ENCODE results near the gene DGKQ. TPM values are rescaled to one million over a fixed set of nuclear protein-coding genes. Genes with fewer than 3 reads are reported as not detected.
"Not testable (repeated sequence)": the region's sequence is repeated elsewhere in the genome, so short reads cannot be mapped to it uniquely, and the experiment has no call there.

Gene DGKQ
- total RNA-seq, 1 donor from 2014 or later: 14.4 TPM

- Mint-ChIP-seq H3K4me3 (ENCODE audit: low read depth) (peak overlapping the region; percentile 96), H3K9me3 (no peaks in the 10 kb centered on the region), H3K36me3 (ENCODE audit: low read depth) (no peaks in the 10 kb centered on the region), H3K27ac (peak overlapping the region; percentile 77), H3K4me1 (ENCODE audit: low read depth) (peaks cover 38% of the 10 kb centered on the region), H3K27me3 (ENCODE audit: low read depth) (no peaks in the 10 kb centered on the region)
- intact Hi-C loops (cut with micrococcal nuclease): loop anchor here (1.0 to 5.0 kb wide), 4 partner anchors 9 to 258 kb away; partner anchors contain the start of genes ATP5ME and MYL5
- DNase-seq (ENCODE audit: low spot score): no peak
Measured at GRCh38 chr4:930028-930551, 43.3 kb downstream of the DGKQ start.

GRCh38 chr4:929096-929765 lies 44.1 kb downstream of the DGKQ start:
- Mint-ChIP-seq H3K4me1 (ENCODE audit: low read depth) (peaks cover 47% of the 10 kb centered on the region), H3K9me3 (no peaks in the 10 kb centered on the region), H3K27ac (no peak overlapping the region), H3K4me3 (ENCODE audit: low read depth) (no peak overlapping the region), H3K27me3 (ENCODE audit: low read depth) (no peaks in the 10 kb centered on the region), H3K36me3 (ENCODE audit: low read depth) (no peaks in the 10 kb centered on the region)
- no peak for DNase-seq (ENCODE audit: low spot score)
- intact Hi-C loops (cut with micrococcal nuclease): no loop called here

- intact Hi-C loops (cut with micrococcal nuclease); H3K9me3 Mint-ChIP-seq; H3K27ac Mint-ChIP-seq; H3K36me3 Mint-ChIP-seq (ENCODE audit: low read depth); DNase-seq (ENCODE audit: low spot score); H3K4me3 Mint-ChIP-seq (ENCODE audit: low read depth); H3K27me3 Mint-ChIP-seq (ENCODE audit: low read depth): not testable (repeated sequence)
- H3K4me1 Mint-ChIP-seq (ENCODE audit: low read depth): peaks cover 48% of the 10 kb centered on the region
Measured at GRCh38 chr4:927566-927965, 45.8 kb downstream of the DGKQ start.

GRCh38 chr4:926538-926937 lies 46.8 kb downstream of the DGKQ start:
- intact Hi-C loops (cut with micrococcal nuclease): no loop called here

GRCh38 chr4:925771-926500 lies 47.4 kb downstream of the DGKQ start:
- H3K27ac Mint-ChIP-seq: no peak overlapping the region
- H3K9me3 Mint-ChIP-seq: no peaks in the 10 kb centered on the region
- no peak for DNase-seq (ENCODE audit: low spot score)
- peaks cover 52% of the 10 kb centered on the region for H3K4me1 Mint-ChIP-seq (ENCODE audit: low read depth)
- peaks cover 18% of the 10 kb centered on the region for H3K36me3 Mint-ChIP-seq (ENCODE audit: low read depth)
- no peaks in the 10 kb centered on the region for H3K27me3 Mint-ChIP-seq (ENCODE audit: low read depth)
- no peak overlapping the region for H3K4me3 Mint-ChIP-seq (ENCODE audit: low read depth)
- intact Hi-C loops (cut with micrococcal nuclease): no loop called here

More at GRCh38 chr4:926538-926937, 46.8 kb downstream of the DGKQ start:
- Mint-ChIP-seq H3K36me3 (ENCODE audit: low read depth) (peaks cover 13% of the 10 kb centered on the region), H3K4me1 (ENCODE audit: low read depth) (peaks cover 53% of the 10 kb centered on the region), H3K9me3 (no peaks in the 10 kb centered on the region), H3K27ac (no peak overlapping the region), H3K4me3 (ENCODE audit: low read depth) (no peak overlapping the region), H3K27me3 (ENCODE audit: low read depth) (no peaks in the 10 kb centered on the region)
- no peak for DNase-seq (ENCODE audit: low spot score)

- Mint-ChIP-seq H3K27me3 (ENCODE audit: low read depth) (no peaks in the 10 kb centered on the region), H3K4me3 (ENCODE audit: low read depth) (no peak overlapping the region), H3K27ac (no peak overlapping the region), H3K4me1 (ENCODE audit: low read depth) (peaks cover 46% of the 10 kb centered on the region), H3K9me3 (no peaks in the 10 kb centered on the region), H3K36me3 (ENCODE audit: low read depth) (peaks cover 20% of the 10 kb centered on the region)
- DNase-seq (ENCODE audit: low spot score): no peak
- intact Hi-C loops (cut with micrococcal nuclease): no loop called here
Measured at GRCh38 chr4:925171-925570, 48.2 kb downstream of the DGKQ start.

- H3K4me1 Mint-ChIP-seq (ENCODE audit: low read depth): peaks cover 44% of the 10 kb centered on the region
- no peaks in the 10 kb centered on the region for H3K27me3 Mint-ChIP-seq (ENCODE audit: low read depth)
- H3K27ac Mint-ChIP-seq: peak overlapping the region; percentile 83
- intact Hi-C loops (cut with micrococcal nuclease): no loop called here
- no peaks in the 10 kb centered on the region for H3K9me3 Mint-ChIP-seq
- no peak for DNase-seq (ENCODE audit: low spot score)
- H3K4me3 Mint-ChIP-seq (ENCODE audit: low read depth): no peak overlapping the region
- H3K36me3 Mint-ChIP-seq (ENCODE audit: low read depth): peaks cover 26% of the 10 kb centered on the region
Measured at GRCh38 chr4:924107-925096, 49.0 kb downstream of the DGKQ start.

- Mint-ChIP-seq H3K36me3 (ENCODE audit: low read depth) (peaks cover 37% of the 10 kb centered on the region), H3K27me3 (ENCODE audit: low read depth) (no peaks in the 10 kb centered on the region), H3K4me3 (ENCODE audit: low read depth) (no peak overlapping the region), H3K4me1 (ENCODE audit: low read depth) (peaks cover 48% of the 10 kb centered on the region), H3K27ac (peak overlapping the region; percentile 38), H3K9me3 (peaks cover 3% of the 10 kb centered on the region)
- intact Hi-C loops (cut with micrococcal nuclease): loop anchor here (1.0 kb wide), 1 partner anchor 8 kb away; no protein-coding TSS in a partner anchor
- DNase-seq (ENCODE audit: low spot score): no peak
Measured at GRCh38 chr4:921830-922331, 51.5 kb downstream of the DGKQ start.

- H3K9me3 Mint-ChIP-seq; H3K27ac Mint-ChIP-seq; H3K27me3 Mint-ChIP-seq (ENCODE audit: low read depth); H3K4me3 Mint-ChIP-seq (ENCODE audit: low read depth); intact Hi-C loops (cut with micrococcal nuclease); DNase-seq (ENCODE audit: low spot score): not testable (repeated sequence)
- H3K4me1 Mint-ChIP-seq (ENCODE audit: low read depth): peaks cover 47% of the 10 kb centered on the region
- H3K36me3 Mint-ChIP-seq (ENCODE audit: low read depth): peaks cover 37% of the 10 kb centered on the region
Measured at GRCh38 chr4:919004-919680, 54.2 kb downstream of the DGKQ start.

GRCh38 chr4:918591-918990 lies 54.8 kb downstream of the DGKQ start:
- H3K27ac Mint-ChIP-seq; H3K4me3 Mint-ChIP-seq (ENCODE audit: low read depth); intact Hi-C loops (cut with micrococcal nuclease); H3K27me3 Mint-ChIP-seq (ENCODE audit: low read depth); H3K9me3 Mint-ChIP-seq; DNase-seq (ENCODE audit: low spot score): not testable (repeated sequence)
- H3K4me1 Mint-ChIP-seq (ENCODE audit: low read depth): peaks cover 44% of the 10 kb centered on the region
- H3K36me3 Mint-ChIP-seq (ENCODE audit: low read depth): peaks cover 37% of the 10 kb centered on the region

- Mint-ChIP-seq H3K36me3 (ENCODE audit: low read depth) (peaks cover 36% of the 10 kb centered on the region), H3K9me3 (peaks cover 3% of the 10 kb centered on the region), H3K4me1 (ENCODE audit: low read depth) (peaks cover 44% of the 10 kb centered on the region), H3K27ac (no peak overlapping the region), H3K27me3 (ENCODE audit: low read depth) (no peaks in the 10 kb centered on the region), H3K4me3 (ENCODE audit: low read depth) (no peak overlapping the region)
- intact Hi-C loops (cut with micrococcal nuclease): no loop called here
- DNase-seq (ENCODE audit: low spot score): no peak
Measured at GRCh38 chr4:917992-918391, 55.4 kb downstream of the DGKQ start.

GRCh38 chr4:917466-917865 lies 55.9 kb downstream of the DGKQ start:
- Mint-ChIP-seq H3K27me3 (ENCODE audit: low read depth) (no peaks in the 10 kb centered on the region), H3K4me1 (ENCODE audit: low read depth) (peaks cover 38% of the 10 kb centered on the region), H3K9me3 (peaks cover 3% of the 10 kb centered on the region), H3K36me3 (ENCODE audit: low read depth) (peaks cover 36% of the 10 kb centered on the region), H3K4me3 (ENCODE audit: low read depth) (no peak overlapping the region), H3K27ac (no peak overlapping the region)
- DNase-seq (ENCODE audit: low spot score): no peak
- intact Hi-C loops (cut with micrococcal nuclease): no loop called here

Measured in activated T-helper 2 cell treated with anti-CD3 and anti-CD28 coated beads, Interferon-gamma antibody, Interleukin-2, Interleukin-4, amounts not matched to agents 10 μg/mL and 5 μg/mL and 100 μg/mL, durations not matched to agents 14 hours and 24 hours and 36 hours (primary cell).